ENCODE results near the gene ST6GALNAC5.

DNA sequence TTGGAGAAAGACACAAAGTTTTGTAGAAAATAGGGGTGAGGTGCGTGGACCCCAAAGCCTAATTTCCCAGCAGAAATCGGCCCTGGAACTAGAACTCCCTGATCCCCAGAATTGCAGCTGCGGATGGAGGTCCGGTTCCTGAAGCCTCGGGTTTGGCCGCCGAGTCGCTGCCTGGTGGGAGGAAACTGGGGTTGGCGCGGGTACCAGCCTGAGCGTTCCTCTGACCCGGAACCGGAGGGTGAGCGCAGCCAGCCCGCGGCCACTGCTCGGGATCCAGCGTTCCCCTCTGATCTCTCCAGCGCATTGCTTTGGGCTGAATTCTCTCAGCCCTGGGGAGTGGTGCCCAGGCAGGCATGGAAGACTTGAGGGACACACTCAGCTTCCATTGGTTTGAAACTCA lies 1.6 kb downstream of the ST6GALNAC5 start:
- TF ChIP-seq CTCF (IDR thresholded peaks at IDR 0.05) = no peak
- no peak for TF ChIP-seq POLR2A (IDR thresholded peaks at IDR 0.05)
- no peak for TF ChIP-seq EP300 (IDR thresholded peaks at IDR 0.05)

Measured in ovary (tissue), 3 donors.